Testis (tissue), 3 donors: ENCODE results near the gene HORMAD2. TPM values are rescaled to one million over a fixed set of nuclear protein-coding genes. Genes with fewer than 3 reads are reported as not detected.

Experiments used
- DNase-seq: peaks from one replicate; pipeline ENCODE4 v3.0.0-alpha.2; 2019
- H3K27ac ChIP-seq, 2 donors: fragments of 200-600 bp; sonication (generic); one replicate each; pipeline ENCODE4 v1.5.1; 2019
- H3K27me3 ChIP-seq: fragments of 200-600 bp; sonication (generic); one replicate; pipeline ENCODE4 v1.5.1; 2019
- H3K36me3 ChIP-seq: fragments of 200-600 bp; sonication (generic); one replicate; pipeline ENCODE4 v1.5.1; 2017; ENCODE audit warnings: low read depth; ENCODE audit errors: missing control alignments
- H3K4me1 ChIP-seq: fragments of 200-600 bp; sonication (generic); one replicate; pipeline ENCODE4 v1.5.1; 2019
- H3K4me3 ChIP-seq, 2 donors: fragments of 200-600 bp; sonication (generic); one replicate each; pipeline ENCODE4 v1.5.1; 2017 to 2019
- H3K9me3 ChIP-seq: fragments of 200-600 bp; sonication (generic); one replicate; pipeline ENCODE4 v1.5.1; 2017
- POLR2A ChIP-seq: fragments of 450-650 bp; IDR thresholded peaks from one replicate; pipeline ENCODE4 v1.6.1; 2017; ENCODE audit warnings: antibody characterized with exemption, mild to moderate bottlenecking, moderate library complexity
- WGBS, 2 donors: methylation state at CpG; one replicate each; pipeline ENCODE4 v1.1.5; 2018; 5-methylcytosine and 5-hydroxymethylcytosine counted together
- intact Hi-C: fragments of 100-400 bp; cut with DNase I; formaldehyde crosslinking; loops from one replicate; pipeline ENCODE4 v1.15.1; 2023; ENCODE audit warnings: low total_unique reads
- polyA plus RNA-seq: library from polyadenylated mRNA; stranded (reverse); fragments of 350-450 nt; fragmentation: Illumina TruSeq; extraction: RNeasy Lipid Tissue Mini Kit (QIAGEN cat#74804); gene quantifications from one replicate; pipeline ENCODE4 v1.2.3, GENCODE V29; 2014; ENCODE audit warnings: low read depth, low replicate concordance; ENCODE audit not compliant: insufficient read depth
- total RNA-seq, 2 donors: library from RNA; depleted of rRNA; stranded (reverse); fragments of >200 nt; gene quantifications; one replicate each; pipeline ENCODE4 v1.2.3, GENCODE V29; 2016
- TF ChIP-seq, protein P1 (sequence below), 3 experiments: fragments of 450-650 bp in 2 of 3; fragments of 200-600 bp in 1 of 3; sonication (generic) in 1 of 3; IDR thresholded peaks; one replicate each; pipeline ENCODE4 v1.5.1; 2016 to 2019; ENCODE audit warnings: antibody characterized with exemption in 3 of 3, mild to moderate bottlenecking in 2 of 3, moderate library complexity in 1 of 3

HORMAD2 gene
- total and polyA plus RNA-seq, 3 donors from 2014 or later: 14.7 to 45.2 (median 24.2) TPM

DNA sequence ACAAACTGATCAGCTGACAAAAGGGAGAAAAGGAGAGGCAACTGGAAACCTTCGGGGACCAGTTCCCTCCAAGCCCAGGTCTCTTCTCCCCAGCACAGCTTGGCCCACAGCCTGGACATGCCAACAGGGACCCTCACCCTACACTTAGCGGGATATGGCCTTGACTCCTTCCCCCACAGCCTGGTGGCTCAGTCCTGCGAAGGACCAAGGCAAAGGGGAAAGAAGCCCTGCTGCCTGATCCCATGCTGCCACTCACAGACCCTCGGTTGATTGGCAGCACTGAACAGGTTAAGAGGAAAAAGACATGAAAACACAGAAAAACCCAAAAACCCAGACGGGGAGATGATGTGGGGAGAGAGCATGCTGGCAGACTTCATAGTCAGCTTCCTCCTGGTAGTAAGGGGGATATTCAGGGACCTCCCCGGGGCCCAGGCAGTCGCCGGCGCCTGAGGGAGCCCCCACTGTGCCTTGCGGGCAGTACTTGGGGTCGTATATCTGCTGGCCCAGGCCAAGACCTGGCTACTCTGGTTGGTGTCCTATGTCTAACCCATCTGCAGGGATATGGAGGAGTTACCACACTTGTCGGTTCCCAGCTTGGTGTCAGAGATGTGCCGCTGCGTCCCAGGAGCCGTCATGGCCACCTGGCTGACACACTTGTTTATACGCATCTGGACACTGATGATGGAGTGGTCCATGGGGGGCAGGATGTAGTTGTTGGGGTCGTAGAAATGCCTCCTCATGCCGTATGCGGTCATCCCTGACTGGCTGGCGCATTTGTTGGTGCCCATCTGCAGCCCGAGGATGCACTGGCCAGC is 34.2 kb upstream of the HORMAD2 start:
- WGBS, 2 donors: 91 to 94% methylated on average over 12 to 21 of the region's 21 CpGs
- no peak overlapping the region for H3K4me3 ChIP-seq
- H3K9me3 ChIP-seq: no peaks in the 10 kb centered on the region
- intact Hi-C loops: no loop called here
- no peaks in the 10 kb centered on the region for H3K36me3 ChIP-seq
- DNase-seq: no peak
- no peaks in the 10 kb centered on the region for H3K4me1 ChIP-seq
- H3K27ac ChIP-seq: no peak overlapping the region
- TF ChIP-seq, protein P1, sequence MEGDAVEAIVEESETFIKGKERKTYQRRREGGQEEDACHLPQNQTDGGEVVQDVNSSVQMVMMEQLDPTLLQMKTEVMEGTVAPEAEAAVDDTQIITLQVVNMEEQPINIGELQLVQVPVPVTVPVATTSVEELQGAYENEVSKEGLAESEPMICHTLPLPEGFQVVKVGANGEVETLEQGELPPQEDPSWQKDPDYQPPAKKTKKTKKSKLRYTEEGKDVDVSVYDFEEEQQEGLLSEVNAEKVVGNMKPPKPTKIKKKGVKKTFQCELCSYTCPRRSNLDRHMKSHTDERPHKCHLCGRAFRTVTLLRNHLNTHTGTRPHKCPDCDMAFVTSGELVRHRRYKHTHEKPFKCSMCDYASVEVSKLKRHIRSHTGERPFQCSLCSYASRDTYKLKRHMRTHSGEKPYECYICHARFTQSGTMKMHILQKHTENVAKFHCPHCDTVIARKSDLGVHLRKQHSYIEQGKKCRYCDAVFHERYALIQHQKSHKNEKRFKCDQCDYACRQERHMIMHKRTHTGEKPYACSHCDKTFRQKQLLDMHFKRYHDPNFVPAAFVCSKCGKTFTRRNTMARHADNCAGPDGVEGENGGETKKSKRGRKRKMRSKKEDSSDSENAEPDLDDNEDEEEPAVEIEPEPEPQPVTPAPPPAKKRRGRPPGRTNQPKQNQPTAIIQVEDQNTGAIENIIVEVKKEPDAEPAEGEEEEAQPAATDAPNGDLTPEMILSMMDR (IDR thresholded peaks at IDR 0.05): no peak
- no peak for TF ChIP-seq POLR2A
- H3K27me3 ChIP-seq: no peaks in the 10 kb centered on the region

DNA sequence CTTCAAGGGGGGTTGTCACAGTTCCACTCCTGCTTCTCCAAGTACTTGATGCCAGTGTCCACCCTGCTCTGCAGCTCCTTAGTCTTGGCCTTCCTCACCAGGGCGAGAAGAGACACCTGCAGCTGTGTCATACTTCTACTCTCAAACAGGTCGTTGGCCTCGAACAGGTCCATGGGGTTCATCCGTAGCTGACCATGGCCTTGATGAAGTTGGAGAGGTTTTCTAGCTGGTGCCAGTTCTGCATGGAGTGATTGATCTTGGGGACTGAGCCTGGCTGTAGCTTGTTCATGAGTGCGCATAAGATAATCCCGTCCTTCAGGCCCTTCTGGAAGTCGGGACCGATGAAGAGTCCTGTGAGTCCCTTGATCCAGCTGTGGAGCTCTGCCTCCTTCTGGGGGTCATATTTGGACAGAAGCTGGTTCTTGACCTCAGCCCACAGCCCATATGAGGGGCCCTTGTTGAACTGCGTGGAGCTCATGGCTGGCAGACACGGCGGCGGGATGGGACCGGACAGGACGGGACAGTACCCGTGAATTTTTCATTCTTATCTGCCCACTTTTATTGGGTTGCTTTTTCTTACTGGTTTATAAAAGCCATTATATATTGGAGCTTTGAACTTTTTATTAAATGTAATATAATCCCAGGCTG is 33.4 kb upstream of the HORMAD2 start:
- 95% methylated on average over 15 of the region's 15 CpGs for WGBS, 2 donors
- H3K9me3 ChIP-seq: no peaks in the 10 kb centered on the region
- TF ChIP-seq, protein P1 (IDR thresholded peaks at IDR 0.05): no peak
- TF ChIP-seq POLR2A: no peak
- no peak overlapping the region for H3K4me3 ChIP-seq
- no peaks in the 10 kb centered on the region for H3K27me3 ChIP-seq
- no peaks in the 10 kb centered on the region for H3K36me3 ChIP-seq
- intact Hi-C loops: no loop called here
- DNase-seq: no peak
- H3K4me1 ChIP-seq: no peaks in the 10 kb centered on the region
- H3K27ac ChIP-seq: no peak overlapping the region

- Histone ChIP-seq H3K9me3 (no peaks in the 10 kb centered on the region), H3K4me3 (no peak overlapping the region), H3K27ac (no peak overlapping the region), H3K27me3 (no peaks in the 10 kb centered on the region), H3K4me1 (no peaks in the 10 kb centered on the region), H3K36me3 (no peaks in the 10 kb centered on the region)
- 79 to 86% methylated on average over 3 of the region's 3 CpGs for WGBS, 2 donors
- intact Hi-C loops: no loop called here
- TF ChIP-seq POLR2A: no peak
- TF ChIP-seq, protein P1 (IDR thresholded peaks at IDR 0.05): no peak
- no peak for DNase-seq
Measured at GRCh38 chr22:30047364-30047738, 32.9 kb upstream of the HORMAD2 start.

DNA sequence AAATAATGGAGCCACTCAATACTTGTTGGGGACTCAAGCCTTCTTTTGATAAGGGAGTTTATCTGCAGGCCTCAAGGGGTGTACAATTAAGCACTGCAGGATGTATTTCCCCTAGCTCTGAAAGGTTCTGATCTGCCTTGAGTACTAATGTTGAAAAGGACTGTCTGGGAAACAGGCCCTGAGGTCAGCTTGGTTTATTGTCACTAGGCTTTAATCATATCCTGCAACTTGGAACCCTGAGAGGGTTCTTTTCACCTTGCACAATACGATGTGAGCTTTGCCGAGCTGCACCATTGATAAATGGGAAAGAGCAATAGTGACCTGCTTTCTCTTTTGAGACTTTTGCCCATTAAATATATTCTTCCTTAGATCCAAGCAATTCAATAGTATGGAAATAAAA is 31.6 kb upstream of the HORMAD2 start:
- Histone ChIP-seq H3K27ac (no peak overlapping the region), H3K4me3 (no peak overlapping the region), H3K36me3 (no peaks in the 10 kb centered on the region), H3K27me3 (no peaks in the 10 kb centered on the region), H3K9me3 (no peaks in the 10 kb centered on the region), H3K4me1 (no peaks in the 10 kb centered on the region)
- 89 to 97% methylated on average over 2 of the region's 2 CpGs for WGBS, 2 donors
- TF ChIP-seq, protein P1 (IDR thresholded peaks at IDR 0.05): no peak
- TF ChIP-seq POLR2A: no peak
- intact Hi-C loops: no loop called here
- DNase-seq: no peak
